ENCODE data around the gene OR10AD1. TPM values are rescaled to one million over a fixed set of nuclear protein-coding genes. Genes with fewer than 3 reads are reported as not detected.

Gene OR10AD1
- total RNA-seq, 1 donor from 2014 or later, result not detected

DNA sequence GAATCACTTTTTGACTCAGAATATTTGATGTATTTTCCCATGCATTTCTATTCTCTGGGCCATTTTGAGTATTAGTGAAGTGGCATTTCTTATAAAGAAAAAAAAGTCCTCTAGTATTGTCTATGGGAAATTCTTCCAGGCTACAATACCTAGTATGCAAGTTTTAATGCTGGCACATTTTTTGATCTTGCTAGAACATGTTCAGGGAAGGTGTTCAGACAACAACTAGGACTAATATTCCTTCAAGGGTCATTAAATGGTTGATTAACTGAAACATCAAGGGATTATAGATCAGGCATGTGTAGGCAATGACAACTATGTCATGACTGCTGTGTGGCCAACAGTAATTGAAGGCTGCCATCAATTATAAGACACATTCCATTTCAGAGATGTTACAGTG lies 12.0 kb downstream of the OR10AD1 start:
- H3K27ac ChIP-seq (replicated peaks), result no peak overlapping the region
- no peaks in the 10 kb centered on the region for H3K9me3 ChIP-seq (replicated peaks)
- no peak overlapping the region for H3K4me3 ChIP-seq
- DNase-seq, result no peak
- H3K27me3 ChIP-seq (ENCODE audit: low read depth), result no peaks in the 10 kb centered on the region
- no peaks in the 10 kb centered on the region for H3K36me3 ChIP-seq
- intact Hi-C loops (cut with micrococcal nuclease), result loop anchor here (10.0 kb wide), 1 partner anchor 164 kb away; the partner anchor contains the start of gene ZNF641
- no peaks in the 10 kb centered on the region for H3K4me1 ChIP-seq
- TF ChIP-seq, protein P1, sequence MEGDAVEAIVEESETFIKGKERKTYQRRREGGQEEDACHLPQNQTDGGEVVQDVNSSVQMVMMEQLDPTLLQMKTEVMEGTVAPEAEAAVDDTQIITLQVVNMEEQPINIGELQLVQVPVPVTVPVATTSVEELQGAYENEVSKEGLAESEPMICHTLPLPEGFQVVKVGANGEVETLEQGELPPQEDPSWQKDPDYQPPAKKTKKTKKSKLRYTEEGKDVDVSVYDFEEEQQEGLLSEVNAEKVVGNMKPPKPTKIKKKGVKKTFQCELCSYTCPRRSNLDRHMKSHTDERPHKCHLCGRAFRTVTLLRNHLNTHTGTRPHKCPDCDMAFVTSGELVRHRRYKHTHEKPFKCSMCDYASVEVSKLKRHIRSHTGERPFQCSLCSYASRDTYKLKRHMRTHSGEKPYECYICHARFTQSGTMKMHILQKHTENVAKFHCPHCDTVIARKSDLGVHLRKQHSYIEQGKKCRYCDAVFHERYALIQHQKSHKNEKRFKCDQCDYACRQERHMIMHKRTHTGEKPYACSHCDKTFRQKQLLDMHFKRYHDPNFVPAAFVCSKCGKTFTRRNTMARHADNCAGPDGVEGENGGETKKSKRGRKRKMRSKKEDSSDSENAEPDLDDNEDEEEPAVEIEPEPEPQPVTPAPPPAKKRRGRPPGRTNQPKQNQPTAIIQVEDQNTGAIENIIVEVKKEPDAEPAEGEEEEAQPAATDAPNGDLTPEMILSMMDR (IDR thresholded peaks at IDR 0.05; ENCODE audit: borderline replicate concordance), result no peak

DNA sequence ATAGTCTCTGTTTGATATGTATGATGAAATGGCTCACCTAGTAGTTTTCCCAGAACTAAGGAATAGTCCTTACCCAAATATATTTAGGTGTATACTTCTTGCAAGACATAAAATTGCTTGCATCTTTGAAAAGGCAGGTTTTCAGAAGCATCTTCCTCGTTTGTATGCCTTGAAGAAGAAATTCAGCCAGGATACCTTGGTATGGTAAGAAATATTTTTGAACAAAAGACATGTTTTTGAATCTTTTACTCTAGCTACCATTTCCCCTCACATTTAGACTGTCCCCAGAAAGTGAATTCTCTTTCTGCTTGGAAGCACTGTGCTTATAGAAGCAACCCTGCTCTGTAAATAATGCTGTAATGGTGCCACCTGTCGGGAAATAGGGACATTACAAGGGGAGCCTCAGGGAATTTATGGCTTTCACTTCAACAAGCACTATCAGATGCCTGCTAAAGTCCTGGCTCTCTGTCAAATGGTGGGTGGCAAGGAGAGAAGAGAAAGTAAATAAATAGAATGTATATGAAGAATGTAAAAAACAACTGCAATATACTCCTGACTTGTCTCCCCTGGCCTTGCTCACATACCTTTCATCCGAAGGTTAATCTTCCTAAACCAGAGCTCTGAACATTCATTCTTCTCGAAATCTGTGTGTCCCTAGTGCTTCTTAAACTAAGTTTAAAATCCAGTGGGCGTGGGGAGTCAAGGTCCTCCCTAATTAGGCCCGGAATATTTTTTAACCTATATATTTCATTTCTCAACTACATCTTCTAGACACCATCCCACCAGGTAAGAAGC lies 13.6 kb downstream of the OR10AD1 start:
- intact Hi-C loops (cut with micrococcal nuclease), result loop anchor here (10.0 kb wide), 1 partner anchor 165 kb away; the partner anchor contains the start of gene ZNF641
- Histone ChIP-seq H3K27ac (replicated peaks) (no peak overlapping the region), H3K9me3 (replicated peaks) (no peaks in the 10 kb centered on the region), H3K36me3 (no peaks in the 10 kb centered on the region), H3K4me3 (no peak overlapping the region), H3K4me1 (peaks cover 2% of the 10 kb centered on the region), H3K27me3 (ENCODE audit: low read depth) (peaks cover 14% of the 10 kb centered on the region)
- DNase-seq, result peak; percentile 33
- TF ChIP-seq, protein P1 (IDR thresholded peaks at IDR 0.05; ENCODE audit: borderline replicate concordance), result peak; percentile 91

DNA sequence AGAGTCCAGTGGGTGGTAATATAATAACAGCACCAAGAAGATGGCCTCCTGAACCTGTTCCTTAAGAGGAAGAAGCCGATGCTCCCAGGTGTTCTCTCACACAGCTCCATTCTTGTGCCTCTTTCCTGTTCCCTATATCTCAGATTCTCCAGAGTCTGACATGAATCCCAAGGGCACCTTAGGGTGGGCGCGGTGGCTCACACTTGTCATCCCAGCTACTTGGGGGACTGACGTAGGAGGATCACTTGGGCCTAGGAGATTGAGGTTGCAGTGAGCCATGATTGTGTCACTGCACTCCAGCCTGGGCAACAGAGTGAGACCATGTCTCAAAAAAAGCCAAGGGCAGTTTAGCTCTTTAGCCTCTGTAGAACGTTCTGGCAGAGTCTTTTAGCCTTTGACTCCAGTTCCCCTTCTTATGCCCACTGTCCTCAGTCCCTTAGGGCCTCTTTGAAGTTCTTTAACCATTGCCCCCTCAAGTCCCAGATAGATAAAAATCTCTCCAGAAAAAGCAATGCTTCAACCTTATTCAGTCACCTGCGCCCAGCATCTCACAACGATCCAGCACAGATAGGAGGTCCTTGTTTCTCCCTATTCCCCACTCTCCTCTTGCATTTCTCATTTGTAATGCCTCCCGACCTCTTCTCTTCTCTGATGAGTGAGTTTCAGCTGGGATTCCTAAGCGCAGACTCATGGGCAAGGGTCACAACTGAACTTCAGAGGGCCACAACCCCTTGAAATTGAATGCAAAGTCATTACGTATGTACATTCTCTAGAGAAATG lies 15.0 kb downstream of the OR10AD1 start:
- Histone ChIP-seq H3K4me1 (peaks cover 16% of the 10 kb centered on the region), H3K27me3 (ENCODE audit: low read depth) (peaks cover 28% of the 10 kb centered on the region), H3K27ac (replicated peaks) (no peak overlapping the region), H3K36me3 (no peaks in the 10 kb centered on the region), H3K9me3 (replicated peaks) (no peaks in the 10 kb centered on the region), H3K4me3 (no peak overlapping the region)
- intact Hi-C loops (cut with micrococcal nuclease), result no loop called here
- TF ChIP-seq, protein P1 (IDR thresholded peaks at IDR 0.05; ENCODE audit: borderline replicate concordance), result no peak
- no peak for DNase-seq

DNA sequence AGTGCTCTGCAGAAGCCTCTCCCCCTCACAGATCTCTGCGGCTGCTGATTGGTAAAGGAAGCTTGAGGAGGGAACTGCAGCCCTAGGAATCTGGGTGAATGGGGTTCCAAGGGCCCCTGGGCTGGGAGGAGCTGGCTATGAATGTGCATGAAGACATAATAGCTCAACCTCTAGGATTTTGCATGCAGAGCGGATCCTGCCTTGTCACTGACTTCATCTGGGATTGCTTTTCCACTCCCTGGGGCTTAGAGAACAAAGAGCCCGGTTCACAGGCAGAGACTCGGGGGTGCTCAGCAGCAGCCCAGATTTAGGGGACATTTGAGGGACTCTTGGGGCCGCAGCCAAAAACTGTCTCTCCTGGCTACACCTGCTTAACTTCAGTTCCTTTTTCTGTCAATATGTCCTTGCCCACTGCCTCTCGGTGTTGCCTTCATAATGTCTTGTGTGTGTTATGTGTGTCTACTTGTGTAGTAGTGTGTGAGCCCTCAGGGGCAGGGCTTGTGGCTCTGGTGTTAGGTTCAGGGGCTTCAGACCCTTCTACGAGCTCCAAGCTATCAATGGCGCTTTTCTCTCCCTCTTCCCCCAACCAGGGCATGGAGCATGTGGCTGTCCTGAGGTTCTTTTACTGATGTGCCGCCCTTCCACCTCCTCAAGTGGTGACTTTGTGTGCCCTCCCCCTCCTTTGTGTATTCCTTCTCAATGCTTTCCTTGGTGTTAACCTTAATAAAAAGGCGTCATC lies 17.7 kb downstream of the OR10AD1 start:
- Histone ChIP-seq H3K9me3 (replicated peaks) (no peaks in the 10 kb centered on the region), H3K27me3 (ENCODE audit: low read depth) (peaks cover 55% of the 10 kb centered on the region), H3K36me3 (no peaks in the 10 kb centered on the region), H3K27ac (replicated peaks) (no peak overlapping the region), H3K4me1 (peaks cover 25% of the 10 kb centered on the region), H3K4me3 (peak overlapping the region; percentile 82)
- no peak for DNase-seq
- TF ChIP-seq, protein P1 (IDR thresholded peaks at IDR 0.05; ENCODE audit: borderline replicate concordance), result no peak
- intact Hi-C loops (cut with micrococcal nuclease), result no loop called here

DNA sequence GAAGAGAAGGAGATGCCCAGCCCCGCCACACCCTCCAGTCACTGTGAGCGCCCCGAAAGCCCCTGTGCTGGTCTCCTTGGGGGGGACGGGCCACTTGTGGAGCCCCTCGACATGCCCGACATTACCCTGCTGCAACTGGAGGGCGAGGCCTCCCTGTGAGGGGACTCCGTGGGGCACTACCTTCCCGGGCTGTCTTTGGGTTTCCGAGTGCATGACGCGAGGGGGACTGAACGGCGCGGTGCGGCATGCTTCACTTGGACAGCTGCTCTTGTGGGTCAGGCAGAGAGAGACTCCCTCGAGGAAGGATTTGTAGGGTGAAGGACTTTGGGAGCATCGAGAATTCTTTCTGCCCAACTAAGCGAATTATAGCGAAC lies 18.6 kb downstream of the OR10AD1 start:
- Histone ChIP-seq H3K27ac (replicated peaks) (peak overlapping the region; percentile 44), H3K27me3 (ENCODE audit: low read depth) (peaks cover 64% of the 10 kb centered on the region), H3K9me3 (replicated peaks) (no peaks in the 10 kb centered on the region), H3K4me3 (peak overlapping the region; percentile 82), H3K36me3 (no peaks in the 10 kb centered on the region), H3K4me1 (peaks cover 25% of the 10 kb centered on the region)
- TF ChIP-seq, protein P1 (IDR thresholded peaks at IDR 0.05; ENCODE audit: borderline replicate concordance), result no peak
- DNase-seq, result no peak
- intact Hi-C loops (cut with micrococcal nuclease), result no loop called here

All from left ventricle myocardium inferior (tissue), 1 donor.